ENCODE measurements around the gene RFC4.
"Not testable (repeated sequence)": the region's sequence is repeated elsewhere in the genome, so short reads cannot be mapped to it uniquely, and the experiment has no call there.

Gene RFC4

GRCh38 chr3:186822388-186822759 is 16.1 kb upstream of the RFC4 start:
- H3K36me3 ChIP-seq (ENCODE audit: insufficient read depth, low read length); H3K9me3 ChIP-seq (replicated peaks; ENCODE audit: low read length); H3K27me3 ChIP-seq (ENCODE audit: control insufficient read depth, insufficient read depth, low read length); H3K4me3 ChIP-seq (ENCODE audit: low read length): not testable (repeated sequence)
- peak overlapping the region; percentile 29 for H3K9ac ChIP-seq (ENCODE audit: low read depth, low read length)
- H3K4me2 ChIP-seq (ENCODE audit: low read length): peak overlapping the region; percentile 39
- H3K4me1 ChIP-seq (ENCODE audit: control insufficient read depth, insufficient read depth, low read length): peaks cover 25% of the 10 kb centered on the region

GRCh38 chr3:186821429-186822387 is 15.4 kb upstream of the RFC4 start:
- H3K36me3 ChIP-seq (ENCODE audit: insufficient read depth, low read length): no peaks in the 10 kb centered on the region
- H3K4me1 ChIP-seq (ENCODE audit: control insufficient read depth, insufficient read depth, low read length): peaks cover 25% of the 10 kb centered on the region
- no peaks in the 10 kb centered on the region for H3K9me3 ChIP-seq (replicated peaks; ENCODE audit: low read length)
- peak overlapping the region; percentile 54 for H3K4me3 ChIP-seq (ENCODE audit: low read length)
- H3K9ac ChIP-seq (ENCODE audit: low read depth, low read length): peak overlapping the region; percentile 61
- no peaks in the 10 kb centered on the region for H3K27me3 ChIP-seq (ENCODE audit: control insufficient read depth, insufficient read depth, low read length)
- H3K4me2 ChIP-seq (ENCODE audit: low read length): peak overlapping the region; percentile 72

GRCh38 chr3:186818956-186819355 is 12.7 kb upstream of the RFC4 start:
- Histone ChIP-seq H3K4me3 (ENCODE audit: low read length) (no peak overlapping the region), H3K4me2 (ENCODE audit: low read length) (no peak overlapping the region), H3K36me3 (ENCODE audit: insufficient read depth, low read length) (no peaks in the 10 kb centered on the region), H3K27me3 (ENCODE audit: control insufficient read depth, insufficient read depth, low read length) (no peaks in the 10 kb centered on the region), H3K9me3 (replicated peaks; ENCODE audit: low read length) (no peaks in the 10 kb centered on the region), H3K9ac (ENCODE audit: low read depth, low read length) (no peak overlapping the region), H3K4me1 (ENCODE audit: control insufficient read depth, insufficient read depth, low read length) (peaks cover 18% of the 10 kb centered on the region)

- Histone ChIP-seq H3K9me3 (replicated peaks; ENCODE audit: low read length) (no peaks in the 10 kb centered on the region), H3K27me3 (ENCODE audit: control insufficient read depth, insufficient read depth, low read length) (no peaks in the 10 kb centered on the region), H3K4me1 (ENCODE audit: control insufficient read depth, insufficient read depth, low read length) (peaks cover 18% of the 10 kb centered on the region), H3K4me3 (ENCODE audit: low read length) (no peak overlapping the region), H3K36me3 (ENCODE audit: insufficient read depth, low read length) (no peaks in the 10 kb centered on the region), H3K4me2 (ENCODE audit: low read length) (no peak overlapping the region), H3K9ac (ENCODE audit: low read depth, low read length) (no peak overlapping the region)
Measured at GRCh38 chr3:186818516-186818915, 12.2 kb upstream of the RFC4 start.

GRCh38 chr3:186815435-186815834 is 9.2 kb upstream of the RFC4 start:
- H3K27me3 ChIP-seq (ENCODE audit: control insufficient read depth, insufficient read depth, low read length): no peaks in the 10 kb centered on the region
- H3K4me3 ChIP-seq (ENCODE audit: low read length): no peak overlapping the region
- peaks cover 10% of the 10 kb centered on the region for H3K4me1 ChIP-seq (ENCODE audit: control insufficient read depth, insufficient read depth, low read length)
- H3K4me2 ChIP-seq (ENCODE audit: low read length): no peak overlapping the region
- H3K9me3 ChIP-seq (replicated peaks; ENCODE audit: low read length): no peaks in the 10 kb centered on the region
- H3K9ac ChIP-seq (ENCODE audit: low read depth, low read length): no peak overlapping the region
- H3K36me3 ChIP-seq (ENCODE audit: insufficient read depth, low read length): no peaks in the 10 kb centered on the region

GRCh38 chr3:186814100-186814499 is 7.8 kb upstream of the RFC4 start:
- H3K4me3 ChIP-seq (ENCODE audit: low read length): no peak overlapping the region
- no peak overlapping the region for H3K4me2 ChIP-seq (ENCODE audit: low read length)
- H3K27me3 ChIP-seq (ENCODE audit: control insufficient read depth, insufficient read depth, low read length): no peaks in the 10 kb centered on the region
- no peaks in the 10 kb centered on the region for H3K36me3 ChIP-seq (ENCODE audit: insufficient read depth, low read length)
- H3K9ac ChIP-seq (ENCODE audit: low read depth, low read length): no peak overlapping the region
- H3K4me1 ChIP-seq (ENCODE audit: control insufficient read depth, insufficient read depth, low read length): peaks cover 10% of the 10 kb centered on the region
- no peaks in the 10 kb centered on the region for H3K9me3 ChIP-seq (replicated peaks; ENCODE audit: low read length)

GRCh38 chr3:186811313-186811712 is 5.0 kb upstream of the RFC4 start:
- not testable (repeated sequence) for H3K9ac ChIP-seq (ENCODE audit: low read depth, low read length); H3K27me3 ChIP-seq (ENCODE audit: control insufficient read depth, insufficient read depth, low read length); H3K9me3 ChIP-seq (replicated peaks; ENCODE audit: low read length); H3K4me2 ChIP-seq (ENCODE audit: low read length); H3K4me3 ChIP-seq (ENCODE audit: low read length); H3K36me3 ChIP-seq (ENCODE audit: insufficient read depth, low read length)
- peaks cover 16% of the 10 kb centered on the region for H3K4me1 ChIP-seq (ENCODE audit: control insufficient read depth, insufficient read depth, low read length)

GRCh38 chr3:186810336-186810996 is 4.2 kb upstream of the RFC4 start:
- Histone ChIP-seq H3K4me3 (ENCODE audit: low read length) (no peak overlapping the region), H3K36me3 (ENCODE audit: insufficient read depth, low read length) (no peaks in the 10 kb centered on the region), H3K9me3 (replicated peaks; ENCODE audit: low read length) (no peaks in the 10 kb centered on the region), H3K4me2 (ENCODE audit: low read length) (no peak overlapping the region), H3K4me1 (ENCODE audit: control insufficient read depth, insufficient read depth, low read length) (peaks cover 14% of the 10 kb centered on the region), H3K27me3 (ENCODE audit: control insufficient read depth, insufficient read depth, low read length) (no peaks in the 10 kb centered on the region), H3K9ac (ENCODE audit: low read depth, low read length) (no peak overlapping the region)

- peaks cover 14% of the 10 kb centered on the region for H3K4me1 ChIP-seq (ENCODE audit: control insufficient read depth, insufficient read depth, low read length)
- peak overlapping the region; percentile 89 for H3K4me2 ChIP-seq (ENCODE audit: low read length)
- peak overlapping the region; percentile 93 for H3K9ac ChIP-seq (ENCODE audit: low read depth, low read length)
- H3K27me3 ChIP-seq (ENCODE audit: control insufficient read depth, insufficient read depth, low read length): no peaks in the 10 kb centered on the region
- no peaks in the 10 kb centered on the region for H3K9me3 ChIP-seq (replicated peaks; ENCODE audit: low read length)
- H3K36me3 ChIP-seq (ENCODE audit: insufficient read depth, low read length): peaks cover 7% of the 10 kb centered on the region
- H3K4me3 ChIP-seq (ENCODE audit: low read length): peak overlapping the region; percentile 92
Measured at GRCh38 chr3:186807231-186807630, 949 bp upstream of the RFC4 start.

- Histone ChIP-seq H3K36me3 (ENCODE audit: insufficient read depth, low read length) (peaks cover 13% of the 10 kb centered on the region), H3K4me1 (ENCODE audit: control insufficient read depth, insufficient read depth, low read length) (peaks cover 14% of the 10 kb centered on the region)
- not testable (repeated sequence) for H3K4me2 ChIP-seq (ENCODE audit: low read length); H3K27me3 ChIP-seq (ENCODE audit: control insufficient read depth, insufficient read depth, low read length); H3K9ac ChIP-seq (ENCODE audit: low read depth, low read length); H3K4me3 ChIP-seq (ENCODE audit: low read length); H3K9me3 ChIP-seq (replicated peaks; ENCODE audit: low read length)
Measured at GRCh38 chr3:186803447-186803846, 2.8 kb downstream of the RFC4 start.

GRCh38 chr3:186802701-186803100 is 3.6 kb downstream of the RFC4 start:
- Histone ChIP-seq H3K9ac (ENCODE audit: low read depth, low read length) (no peak overlapping the region), H3K36me3 (ENCODE audit: insufficient read depth, low read length) (peaks cover 13% of the 10 kb centered on the region), H3K4me1 (ENCODE audit: control insufficient read depth, insufficient read depth, low read length) (peaks cover 14% of the 10 kb centered on the region)

More at GRCh38 chr3:186802701-186803100, 3.6 kb downstream of the RFC4 start:
- no peaks in the 10 kb centered on the region for H3K27me3 ChIP-seq (ENCODE audit: control insufficient read depth, insufficient read depth, low read length)
- no peak overlapping the region for H3K4me3 ChIP-seq (ENCODE audit: low read length)
- no peak overlapping the region for H3K4me2 ChIP-seq (ENCODE audit: low read length)
- H3K9me3 ChIP-seq (replicated peaks; ENCODE audit: low read length): no peaks in the 10 kb centered on the region

All from skeletal muscle satellite cell (primary cell).